K562 (cell line): Measurements from ENCODE around the gene SLC2A8. TPM values are rescaled to one million over a fixed set of nuclear protein-coding genes. Genes with fewer than 3 reads are reported as not detected.

Experiments used
- ATF6 ChIP-seq: sonication (generic); formaldehyde crosslinking; IDR thresholded peaks from 2 replicates; pipeline ENCODE4 v1.4.0; 2020; ENCODE audit warnings: mild to moderate bottlenecking, missing genetic modification reagents
- BACH1 ChIP-seq: fragments of 200-800 bp; sonication (Bioruptor generic); IDR thresholded peaks from 2 replicates; pipeline ENCODE4 v1.6.1; 2016; ENCODE audit warnings: missing genetic modification characterization, missing compliant biosample characterization
- CEBPB ChIP-seq: fragments of 450-650 bp; IDR thresholded peaks from 2 replicates; pipeline ENCODE4 v1.6.1; 2016; ENCODE audit warnings: missing genetic modification characterization, missing compliant biosample characterization
- CREM ChIP-seq: IDR thresholded peaks from 2 replicates; pipeline ENCODE4 v1.6.1; 2014; ENCODE audit warnings: antibody characterized with exemption, low read depth
- EZH2 ChIP-seq: IDR thresholded peaks from 2 replicates; pipeline ENCODE4 v1.6.1; 2012; ENCODE audit warnings: low read depth, mild to moderate bottlenecking, inconsistent platforms, low read length, borderline replicate concordance
- HDAC6 ChIP-seq: IDR thresholded peaks from 2 replicates; pipeline ENCODE4 v1.6.1; 2012; ENCODE audit warnings: low read depth, mild to moderate bottlenecking, control low read depth, inconsistent platforms, low read length, moderate library complexity
- HNRNPH1 ChIP-seq: fragments of 200-400 bp; formaldehyde crosslinking; optimal IDR thresholded peaks from 2 replicates; pipeline ENCODE3; 2017; ENCODE audit warnings: low read depth, mild to moderate bottlenecking, low read length, moderate library complexity
- NFE2L1 ChIP-seq: fragments of 450-650 bp; IDR thresholded peaks from 2 replicates; pipeline ENCODE4 v1.6.1; 2016; ENCODE audit warnings: missing genetic modification characterization, low read depth, mild to moderate bottlenecking, missing compliant biosample characterization, moderate library complexity, borderline replicate concordance
- POLR2AphosphoS5 ChIP-seq: IDR thresholded peaks from 2 replicates; pipeline ENCODE4 v1.6.1; 2011; ENCODE audit warnings: mild to moderate bottlenecking, low read depth, low read length, moderate library complexity; ENCODE audit not compliant: control insufficient read depth, insufficient read depth
- RBM22 ChIP-seq: fragments of 200-400 bp; formaldehyde crosslinking; IDR thresholded peaks from 2 replicates; pipeline ENCODE4 v1.6.1; 2018; ENCODE audit warnings: low read length, low read depth; ENCODE audit not compliant: poor library complexity, severe bottlenecking
- SMARCA4 ChIP-seq: fragments of 450-650 bp; IDR thresholded peaks from 2 replicates; pipeline ENCODE4 v1.6.1; 2016
- SMARCB1 ChIP-seq: IDR thresholded peaks from 2 replicates; pipeline ENCODE4 v1.6.1; 2011; ENCODE audit warnings: improper control_type of control experiment, low read depth; ENCODE audit not compliant: insufficient read length
- SPI1 ChIP-seq: IDR thresholded peaks from 2 replicates; pipeline ENCODE4 v1.6.1; 2011; ENCODE audit warnings: low read depth, low read length, control low read depth, borderline replicate concordance
- TOE1 ChIP-seq, 2 experiments: fragments of 450-650 bp in 1 of 2; sonication (generic) in 1 of 2; formaldehyde crosslinking in 1 of 2; IDR thresholded peaks; 2 replicates each; pipeline versions ENCODE4 v1.7.1 to v1.8.0; 2016 to 2022; ENCODE audit warnings: borderline replicate concordance in 2 of 2, mild to moderate bottlenecking in 2 of 2, antibody characterized with exemption in 1 of 2, inconsistent platforms in 1 of 2, low read depth in 1 of 2, missing genetic modification reagents in 1 of 2, moderate library complexity in 1 of 2
- XRCC4 ChIP-seq: IDR thresholded peaks from one replicate; pipeline ENCODE4 v1.6.1; 2011; ENCODE audit not compliant: insufficient read depth, insufficient read length; ENCODE audit errors: extremely low read depth
- ZKSCAN1 ChIP-seq: fragments of 150-350 bp; IDR thresholded peaks from 2 replicates; pipeline ENCODE4 v1.6.1; 2016; ENCODE audit warnings: low read depth, low read length
- ZNF165 ChIP-seq: fragments of 250-450 bp; sonication (Bioruptor Pico); IDR thresholded peaks from 2 replicates; pipeline ENCODE4 v1.4.0; 2020; ENCODE audit warnings: borderline replicate concordance
- ZNF217 ChIP-seq: sonication (generic); formaldehyde crosslinking; IDR thresholded peaks from 2 replicates; pipeline ENCODE4 v1.8.0; 2022; ENCODE audit warnings: mild to moderate bottlenecking, missing genetic modification reagents
- ZNF644 ChIP-seq: fragments of 200-800 bp; sonication (Bioruptor generic); IDR thresholded peaks from 2 replicates; pipeline ENCODE4 v1.6.1; 2016; ENCODE audit warnings: low read depth, missing genetic modification characterization, missing compliant biosample characterization
- ZNF668 ChIP-seq: fragments of 250-450 bp; sonication (Bioruptor Pico); IDR thresholded peaks from 2 replicates; pipeline ENCODE4 v1.8.0; 2022; ENCODE audit warnings: mild to moderate bottlenecking, inconsistent platforms
- polyA plus RNA-seq, 8 experiments: library from polyadenylated mRNA; depleted of rRNA in 4 of 8; stranded (reverse) in 5 of 8; unstranded in 3 of 8; fragments of >200 nt; fragmentation: Nextera tagmentation in 2 of 8; fragmentation: Illumina TruSeq in 1 of 8; extraction: Ambion mirVana in 2 of 8; extraction: Trizol in 1 of 8; gene quantifications; 2 replicates each; pipeline versions ENCODE4 v1.2.1 to v1.2.3, GENCODE V29; 2011 to 2014; ENCODE audit warnings: inconsistent platforms in 1 of 8, missing spikeins in 1 of 8
- total RNA-seq, 7 experiments: library from RNA; depleted of rRNA in 6 of 7; stranded (reverse); fragments of >200 nt in 6 of 7; fragmentation: Illumina TruSeq in 2 of 7; extraction: Trizol in 2 of 7; gene quantifications; 2 replicates each; pipeline versions ENCODE4 v1.2.1 to v1.2.3, GENCODE V29; 2011 to 2021; ENCODE audit warnings: low replicate concordance in 1 of 7
- TF ChIP-seq, protein P1 (sequence below): fragments of 250-450 bp; sonication (Bioruptor Pico); IDR thresholded peaks from 2 replicates; pipeline ENCODE4 v1.5.0; 2021; ENCODE audit warnings: mild to moderate bottlenecking, borderline replicate concordance
- TF ChIP-seq, protein P2 (sequence below), 2 experiments: fragments of 450-650 bp; conservative IDR thresholded peaks; 2 replicates each; pipeline ENCODE4 v1.6.1; 2017; ENCODE audit warnings: mild to moderate bottlenecking in 2 of 2, moderate library complexity in 2 of 2

The SLC2A8 gene
- total and polyA plus RNA-seq, 9 of the 15 experiments (the other 6 are each of a cell fraction or from before 2014, with no cell fraction given), result 0.13 to 12.9 (median 5.2) TPM

GRCh38 chr9:127445851-127446712, 49.1 kb downstream of the SLC2A8 start (continued):
- no peak for TF ChIP-seq HNRNPH1
- no peak for TF ChIP-seq ATF6 (CRISPR knock-in tag)
- 0 out of 2 replicates have a peak, but pooled peaks have one; percentile 2 for TF ChIP-seq ZKSCAN1
- no peak for TF ChIP-seq TOE1 (IDR thresholded peaks at IDR 0.05; ENCODE audit: borderline replicate concordance)
- TF ChIP-seq TOE1 (CRISPR knock-in tag; IDR thresholded peaks at IDR 0.05; ENCODE audit: borderline replicate concordance, low read depth), result no peak
- no peak for TF ChIP-seq HDAC6
- no peak for TF ChIP-seq SMARCA4
- TF ChIP-seq ZNF668 (CRISPR knock-in tag), result no peak
- no peak for TF ChIP-seq SPI1
- TF ChIP-seq RBM22, result peak; percentile 30
- no peak for TF ChIP-seq ZNF217 (CRISPR knock-in tag)
- no peak for TF ChIP-seq SMARCB1
- no peak for TF ChIP-seq BACH1 (tag)
- TF ChIP-seq POLR2AphosphoS5, result peak; percentile 55; the same call in 1 of the 2 replicates
- TF ChIP-seq NFE2L1, result no peak
- TF ChIP-seq ZNF165 (CRISPR knock-in tag), result no peak
- no peak for TF ChIP-seq ZNF644 (tag)
- TF ChIP-seq CREM, result no peak
- no peak for TF ChIP-seq XRCC4
- TF ChIP-seq, protein P1, sequence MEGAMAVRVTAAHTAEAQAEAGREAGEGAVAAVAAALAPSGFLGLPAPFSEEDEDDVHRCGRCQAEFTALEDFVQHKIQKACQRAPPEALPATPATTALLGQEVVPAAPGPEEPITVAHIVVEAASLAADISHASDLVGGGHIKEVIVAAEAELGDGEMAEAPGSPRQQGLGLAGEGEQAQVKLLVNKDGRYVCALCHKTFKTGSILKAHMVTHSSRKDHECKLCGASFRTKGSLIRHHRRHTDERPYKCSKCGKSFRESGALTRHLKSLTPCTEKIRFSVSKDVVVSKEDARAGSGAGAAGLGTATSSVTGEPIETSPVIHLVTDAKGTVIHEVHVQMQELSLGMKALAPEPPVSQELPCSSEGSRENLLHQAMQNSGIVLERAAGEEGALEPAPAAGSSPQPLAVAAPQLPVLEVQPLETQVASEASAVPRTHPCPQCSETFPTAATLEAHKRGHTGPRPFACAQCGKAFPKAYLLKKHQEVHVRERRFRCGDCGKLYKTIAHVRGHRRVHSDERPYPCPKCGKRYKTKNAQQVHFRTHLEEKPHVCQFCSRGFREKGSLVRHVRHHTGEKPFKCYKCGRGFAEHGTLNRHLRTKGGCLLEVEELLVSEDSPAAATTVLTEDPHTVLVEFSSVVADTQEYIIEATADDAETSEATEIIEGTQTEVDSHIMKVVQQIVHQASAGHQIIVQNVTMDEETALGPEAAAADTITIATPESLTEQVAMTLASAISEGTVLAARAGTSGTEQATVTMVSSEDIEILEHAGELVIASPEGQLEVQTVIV (CRISPR knock-in tag), result no peak
- TF ChIP-seq CEBPB (tag), result peak; percentile 53
- no peak for TF ChIP-seq EZH2
- TF ChIP-seq, protein P2, sequence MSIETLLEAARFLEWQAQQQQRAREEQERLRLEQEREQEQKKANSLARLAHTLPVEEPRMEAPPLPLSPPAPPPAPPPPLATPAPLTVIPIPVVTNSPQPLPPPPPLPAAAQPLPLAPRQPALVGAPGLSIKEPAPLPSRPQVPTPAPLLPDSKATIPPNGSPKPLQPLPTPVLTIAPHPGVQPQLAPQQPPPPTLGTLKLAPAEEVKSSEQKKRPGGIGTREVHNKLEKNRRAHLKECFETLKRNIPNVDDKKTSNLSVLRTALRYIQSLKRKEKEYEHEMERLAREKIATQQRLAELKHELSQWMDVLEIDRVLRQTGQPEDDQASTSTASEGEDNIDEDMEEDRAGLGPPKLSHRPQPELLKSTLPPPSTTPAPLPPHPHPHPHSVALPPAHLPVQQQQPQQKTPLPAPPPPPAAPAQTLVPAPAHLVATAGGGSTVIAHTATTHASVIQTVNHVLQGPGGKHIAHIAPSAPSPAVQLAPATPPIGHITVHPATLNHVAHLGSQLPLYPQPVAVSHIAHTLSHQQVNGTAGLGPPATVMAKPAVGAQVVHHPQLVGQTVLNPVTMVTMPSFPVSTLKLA (conservative IDR thresholded peaks at IDR 0.05), result no peak
